Measurements from ENCODE around the gene CA5A.

The CA5A gene

DNA sequence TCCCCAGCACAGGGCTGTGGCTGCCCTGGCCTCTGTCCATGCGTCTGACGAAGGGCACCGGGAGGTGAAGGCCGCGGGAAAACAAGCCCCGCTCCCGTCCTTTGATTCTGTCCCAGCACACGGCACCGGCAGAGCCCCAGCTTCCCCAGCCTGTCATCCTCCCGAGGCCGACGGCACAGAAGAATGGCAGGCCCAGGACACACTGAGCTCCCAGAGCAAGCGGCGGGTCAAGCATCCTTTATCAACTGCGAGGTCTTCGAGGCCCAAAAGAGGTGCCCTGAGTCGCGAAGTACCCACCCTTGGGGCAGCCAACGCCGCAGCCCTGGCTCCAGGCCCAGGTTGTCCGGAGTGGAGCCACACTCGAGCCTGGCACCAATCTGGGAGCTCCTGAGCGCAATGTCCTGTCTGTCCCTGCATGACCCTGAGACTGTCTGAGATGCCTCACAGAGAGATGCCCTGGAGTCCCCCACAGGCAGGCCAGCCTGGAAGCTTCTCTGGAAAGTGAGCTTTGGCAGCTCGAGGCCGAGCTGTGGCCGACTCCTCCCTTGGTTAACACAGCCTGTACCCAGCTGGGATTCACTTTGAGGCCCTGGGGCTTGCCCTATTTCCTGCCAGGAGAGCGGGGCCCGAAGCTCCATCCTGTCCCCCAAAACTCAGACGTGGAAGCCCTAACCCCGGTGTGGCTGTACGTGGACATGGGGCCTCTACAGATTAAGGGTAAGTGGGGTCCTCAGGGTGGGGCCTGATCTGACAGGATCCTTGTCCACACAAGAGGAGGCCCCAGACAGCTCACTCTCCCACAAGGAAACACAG lies 90.3 kb downstream of the CA5A start:
- DNase-seq, result no peak

DNA sequence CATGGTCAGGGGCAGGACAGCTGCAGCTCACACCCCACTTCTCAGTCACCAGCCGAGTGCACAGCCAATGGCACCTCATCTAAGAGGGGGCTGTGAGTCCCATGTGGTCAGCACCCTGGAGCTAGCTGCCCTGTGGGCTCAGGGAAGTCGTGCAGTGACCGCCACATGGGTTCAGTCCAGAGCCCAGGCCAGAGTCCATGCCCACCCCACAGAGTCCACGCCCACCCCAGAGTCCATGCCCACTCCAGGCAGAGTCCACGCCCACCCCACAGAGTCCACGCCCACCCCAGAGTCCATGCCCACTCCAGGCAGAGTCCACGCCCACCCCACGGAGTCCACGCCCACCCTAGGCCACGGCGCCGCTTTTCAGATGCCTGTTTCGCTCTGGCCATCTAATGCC lies 91.1 kb downstream of the CA5A start:
- no peak for DNase-seq

DNA sequence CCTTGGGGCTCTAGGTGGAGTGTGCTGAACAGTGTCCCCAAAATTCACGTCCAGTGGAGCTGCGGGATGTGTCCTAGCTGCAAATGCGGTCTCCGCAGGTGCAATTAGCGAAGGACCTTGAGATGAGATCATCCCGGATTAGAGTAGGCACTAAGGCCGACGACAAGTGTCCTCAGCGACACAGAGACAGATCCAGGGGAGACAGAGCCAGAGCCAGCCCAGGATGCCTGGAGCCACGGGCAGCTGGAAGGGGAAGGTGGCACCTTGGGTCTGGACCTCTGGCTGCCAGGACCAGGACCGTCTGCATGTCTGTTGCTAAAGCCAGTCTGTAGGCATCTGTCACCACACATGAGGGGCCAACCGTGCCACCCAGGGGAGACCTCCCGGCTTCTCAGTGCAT lies 91.5 kb downstream of the CA5A start:
- no peak for DNase-seq

DNA sequence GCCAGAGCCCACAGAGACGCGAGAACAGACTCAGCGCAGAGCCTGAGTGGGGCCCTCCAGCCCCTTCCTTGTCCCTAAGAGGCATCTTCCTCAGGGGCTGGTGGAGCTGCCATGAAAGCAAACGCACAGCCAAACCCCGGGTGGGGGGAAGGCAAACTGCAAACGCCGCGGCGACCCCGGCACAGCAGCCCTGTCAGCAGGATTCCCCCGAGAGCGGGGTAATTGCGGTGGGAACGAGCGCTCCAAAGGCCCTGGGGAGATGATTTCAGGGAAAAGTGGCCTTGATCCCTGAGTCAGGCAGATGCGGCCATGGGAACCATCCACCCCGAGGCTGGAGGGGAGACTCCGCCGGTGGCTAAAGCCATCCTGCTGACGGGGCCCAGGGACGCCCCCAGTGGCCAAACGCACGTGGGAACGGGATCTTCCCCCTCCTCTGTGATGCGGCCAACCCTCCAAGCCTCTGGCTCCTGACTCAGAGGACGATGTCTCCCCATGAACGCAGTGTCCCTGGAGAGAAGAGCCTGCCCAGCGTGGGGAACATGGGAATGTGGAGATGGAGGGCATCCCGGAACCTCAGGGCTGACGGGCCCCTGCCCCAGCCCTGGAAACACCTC lies 92.1 kb downstream of the CA5A start:
- no peak for DNase-seq

DNA sequence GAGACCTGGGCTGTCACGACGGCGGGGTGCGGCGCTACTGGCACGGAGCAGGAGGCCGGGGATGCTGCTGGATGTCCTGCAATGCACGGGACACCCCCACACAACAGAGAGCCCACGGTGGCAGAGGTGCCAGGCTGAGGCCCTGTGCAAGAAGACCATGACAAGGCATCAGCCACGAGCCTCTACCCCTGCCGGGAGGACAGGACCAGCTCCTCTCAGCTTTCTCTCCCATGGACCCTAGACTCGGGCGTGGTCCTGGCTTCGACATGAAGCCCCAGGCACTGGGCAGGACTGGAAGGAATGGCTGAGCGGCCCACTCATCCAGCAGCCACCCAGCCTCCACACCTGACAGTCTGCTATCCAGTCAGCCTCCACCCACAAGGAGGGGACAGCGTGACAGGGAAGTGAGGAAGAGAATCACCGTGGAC lies 92.6 kb downstream of the CA5A start:
- DNase-seq, result no peak

DNA sequence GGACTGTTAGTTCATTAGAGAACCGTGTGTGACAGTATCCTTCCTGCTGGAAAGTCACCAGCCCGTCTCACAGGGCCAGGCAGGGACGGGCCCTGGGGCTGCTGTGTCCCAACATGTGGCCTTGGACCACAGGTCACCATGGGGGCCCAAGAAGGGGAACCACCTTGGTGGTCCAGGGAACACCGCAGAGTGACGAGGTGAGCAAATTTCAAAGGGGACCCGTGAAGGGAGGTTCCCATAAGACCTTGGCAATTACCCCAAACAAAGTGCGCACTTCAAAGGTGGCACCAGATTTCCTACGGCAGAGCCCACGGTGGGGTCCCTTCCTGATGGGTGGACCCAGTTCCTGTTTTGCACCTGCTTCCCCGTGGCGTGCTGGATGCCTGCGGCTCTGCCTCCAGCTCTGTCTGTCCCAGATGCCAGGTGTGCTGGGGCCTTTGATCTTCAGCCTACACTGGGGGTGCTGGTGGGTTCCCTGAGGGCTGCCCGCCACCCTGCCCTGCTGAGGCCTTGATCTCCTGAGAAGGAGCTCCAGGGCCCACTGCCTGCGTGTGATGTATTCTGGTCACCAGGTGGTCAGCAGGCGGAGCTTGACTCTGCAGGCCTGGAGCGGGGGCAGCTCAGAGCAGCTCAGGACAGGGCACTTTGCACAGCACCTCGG lies 94.0 kb downstream of the CA5A start:
- DNase-seq, result no peak

DNA sequence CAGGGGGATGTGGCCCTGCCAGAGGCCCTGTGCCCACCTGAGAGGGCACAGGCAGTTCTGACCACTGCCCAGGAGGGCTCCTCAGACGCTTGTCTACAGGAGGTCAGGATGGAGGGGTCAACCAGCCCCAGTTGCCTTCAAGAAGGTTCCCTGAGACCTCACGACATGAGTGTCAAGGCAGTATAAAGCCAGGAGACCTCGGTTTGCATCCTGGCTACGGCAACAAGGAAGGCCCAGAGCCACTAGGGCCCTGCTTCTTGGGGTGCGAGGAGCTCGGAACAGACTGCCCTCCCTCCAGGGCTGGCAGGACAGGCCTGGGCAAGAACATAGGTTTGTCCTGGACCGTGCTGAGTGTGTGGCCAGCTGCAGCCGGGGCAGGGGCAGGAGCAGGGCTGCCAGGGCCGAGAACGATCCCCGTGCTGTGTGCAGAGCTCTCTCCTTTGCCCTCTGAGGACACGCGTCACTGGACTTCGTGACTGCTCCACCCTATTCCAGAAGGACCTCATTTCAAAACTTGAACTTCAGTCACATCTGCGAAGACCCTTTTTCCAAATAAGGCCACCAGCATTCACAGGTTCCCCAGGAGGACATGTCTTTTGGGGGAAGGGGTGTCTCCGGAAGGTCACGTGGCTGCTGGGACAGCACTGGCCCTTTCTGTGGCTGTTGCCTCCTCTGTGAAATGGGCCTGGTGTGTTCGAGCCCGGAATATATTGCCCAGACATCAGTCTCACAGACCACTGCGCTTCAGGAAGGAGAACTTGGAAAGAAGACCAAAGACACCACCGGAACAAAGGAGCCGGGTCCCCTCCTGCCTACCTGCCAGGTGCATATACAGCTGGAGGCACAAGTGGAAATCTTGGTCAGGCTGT lies 94.8 kb downstream of the CA5A start:
- DNase-seq, result no peak

DNA sequence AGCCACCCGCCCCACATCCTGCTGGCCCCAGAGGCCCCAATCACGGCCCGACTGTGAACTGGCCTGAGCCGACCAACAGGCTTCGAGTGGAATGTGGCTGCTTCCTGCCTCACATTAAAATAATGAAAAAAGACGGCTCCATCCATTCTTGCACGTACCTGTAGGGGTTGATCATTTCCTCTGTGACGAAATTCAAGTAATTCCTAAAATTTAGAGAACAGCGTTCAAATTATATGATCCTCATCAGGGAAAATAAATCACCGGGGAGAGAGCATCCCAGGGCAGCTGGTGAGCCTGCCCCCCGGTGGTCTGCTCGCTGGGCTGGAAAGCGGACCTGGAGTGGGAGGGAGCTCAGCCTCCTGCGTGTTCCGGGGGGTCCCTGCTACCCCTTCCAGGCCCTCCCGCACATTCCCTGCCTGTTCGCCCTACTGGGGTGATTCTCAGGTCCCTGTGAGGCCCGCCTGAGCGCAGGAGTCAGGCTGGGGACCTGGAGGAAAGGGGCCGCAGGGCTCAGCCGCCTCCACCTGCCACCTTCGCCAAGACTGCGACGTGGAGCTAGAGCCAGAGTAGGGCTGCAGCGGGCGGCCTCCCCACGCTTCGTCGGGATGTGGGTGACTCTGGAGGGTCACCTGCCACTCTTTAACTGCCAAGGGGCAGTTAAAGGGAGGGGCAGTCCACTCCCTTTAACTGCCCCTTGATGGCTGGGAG lies 95.9 kb downstream of the CA5A start:
- no peak for DNase-seq

DNA sequence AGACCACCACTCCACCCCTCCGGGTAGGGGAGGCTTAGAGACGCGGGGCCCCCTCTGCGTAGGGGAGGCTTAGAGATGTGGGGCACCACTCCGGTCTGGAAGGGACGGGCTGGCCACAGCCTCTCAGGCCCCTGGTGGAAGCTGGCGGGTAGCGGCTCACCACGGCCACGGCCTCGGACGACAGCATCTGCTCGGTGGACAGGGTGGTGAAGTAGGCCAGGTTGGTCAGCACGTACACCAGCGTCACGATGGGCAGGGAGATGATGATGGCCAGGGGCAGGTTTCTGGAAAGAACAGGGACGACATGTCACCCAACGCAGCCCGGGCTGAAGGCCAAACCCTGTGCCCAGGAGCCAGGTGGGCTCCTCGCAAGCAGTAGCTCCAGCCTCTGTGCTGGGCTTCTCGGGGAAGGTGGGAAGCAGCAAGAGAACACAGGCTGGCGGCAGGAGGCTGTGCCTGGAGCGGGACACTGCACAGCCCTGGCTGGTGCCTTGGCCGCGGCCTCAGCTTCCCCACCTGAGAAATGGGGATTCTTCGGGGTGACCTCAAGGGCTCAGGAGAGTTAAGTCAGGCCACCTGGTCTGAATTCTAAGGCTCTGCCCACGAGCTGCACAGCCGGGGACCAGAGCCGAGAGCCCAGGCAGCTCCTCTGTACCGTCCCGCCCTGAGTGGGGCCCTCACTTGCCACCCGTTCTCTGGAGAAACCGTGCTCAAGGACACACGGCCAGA lies 96.6 kb downstream of the CA5A start:
- no peak for DNase-seq

DNA sequence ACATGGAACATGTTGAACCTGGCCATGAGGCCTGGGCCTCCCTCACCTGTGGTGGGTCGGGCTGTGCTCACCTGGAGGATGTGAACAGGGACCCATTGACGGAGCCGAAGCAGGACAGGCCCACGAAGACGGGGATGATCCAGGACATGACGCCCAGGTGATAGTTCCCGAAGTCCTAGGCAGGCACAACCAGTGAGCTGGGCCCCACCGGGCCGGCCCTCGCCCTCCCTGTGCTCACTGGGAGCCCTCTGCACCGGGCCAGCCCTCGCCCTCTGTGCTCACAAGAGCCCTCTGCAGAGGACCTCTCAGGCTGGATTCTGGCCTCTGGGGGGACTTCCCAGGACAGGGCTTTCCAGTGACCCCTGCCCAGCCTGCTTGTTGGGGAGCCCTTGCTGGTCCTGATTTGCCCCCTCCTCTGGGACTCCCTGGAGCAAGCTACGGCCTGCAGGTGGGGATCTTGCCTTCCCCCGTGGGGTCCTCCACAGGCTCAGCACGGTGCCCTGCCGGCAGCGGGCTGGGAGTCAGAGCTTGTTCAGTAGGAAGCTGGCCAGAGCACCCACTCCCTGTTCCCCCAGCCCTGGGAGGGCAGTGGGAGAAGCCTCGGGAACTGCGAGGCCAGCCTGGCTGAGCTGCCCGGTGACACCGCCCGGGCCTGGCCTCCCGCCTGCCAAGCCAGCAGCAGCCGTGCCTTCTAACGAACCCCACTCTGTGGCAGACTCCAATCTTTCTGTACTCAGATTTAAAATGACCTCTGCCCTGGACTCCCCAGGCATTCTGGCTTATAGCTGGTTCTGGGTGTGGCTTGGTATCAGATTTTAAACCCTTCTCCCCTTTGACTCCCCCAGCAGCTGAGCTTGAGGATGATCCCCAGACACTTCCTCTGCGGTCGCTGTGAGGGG lies 97.4 kb downstream of the CA5A start:
- no peak for DNase-seq

Data from NCI-H1417 treated with DMSO at 0.1 percent for 48 hours (cell line).